MM.1S (cell line): Measurements from ENCODE around the gene MLLT1.

Source experiments
- EZH2 ChIP-seq: fragments of 300-600 bp; sonication (generic); optimal IDR thresholded peaks from 2 replicates; pipeline ENCODE3; 2017; ENCODE audit warnings: low read depth, mild to moderate bottlenecking, antibody characterized with exemption, low read length, mixed read lengths
- TF ChIP-seq, protein P1 (sequence below): fragments of 300-600 bp; sonication (generic); IDR thresholded peaks from 2 replicates; pipeline ENCODE4 v1.5.1; 2016; ENCODE audit warnings: antibody characterized with exemption, low read length, mixed read lengths

DNA sequence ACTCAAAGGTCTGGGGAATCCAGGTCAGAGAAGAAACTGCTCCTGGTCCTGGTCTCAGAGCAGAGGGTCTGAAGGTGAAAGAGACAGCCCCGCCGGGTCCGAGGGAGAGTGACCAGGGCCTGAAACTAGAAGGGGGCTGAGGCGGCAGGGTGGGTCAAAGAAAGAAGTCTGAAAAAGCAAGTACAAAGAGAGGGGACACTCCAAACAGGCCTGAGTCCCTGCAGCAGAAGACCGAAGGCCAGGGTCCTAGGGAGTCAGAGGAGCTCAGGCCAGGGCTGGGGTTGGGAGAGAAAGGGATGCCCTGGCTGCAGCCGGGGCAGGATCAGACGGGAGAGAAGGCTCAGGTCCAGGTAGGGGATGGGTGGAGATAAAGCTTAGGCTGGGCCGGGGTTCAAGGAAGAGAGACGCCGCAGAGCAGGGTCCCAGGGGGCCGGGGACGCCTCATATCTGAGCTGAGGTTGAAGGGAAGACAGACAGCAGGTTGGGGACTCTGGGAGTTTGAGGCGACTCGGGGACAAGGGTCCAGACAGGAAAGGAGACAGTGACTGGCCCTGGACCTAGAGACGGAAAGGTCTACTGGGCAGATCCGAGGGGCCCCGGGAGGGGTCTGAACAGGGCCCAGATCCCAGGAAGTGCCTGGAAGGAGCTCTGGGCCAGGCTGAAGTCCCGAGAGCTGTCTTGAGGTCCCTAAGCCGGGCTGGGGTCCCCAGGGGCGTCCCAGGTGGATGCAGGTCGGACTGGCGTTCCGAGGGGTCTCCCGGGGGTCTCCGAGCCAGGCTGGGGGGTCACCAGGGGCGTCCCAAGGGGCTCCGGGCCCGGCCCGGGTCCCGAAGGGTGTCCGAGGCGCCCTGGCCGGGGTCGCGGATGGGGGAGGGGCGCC, 795 bp downstream of the MLLT1 start:
- TF ChIP-seq EZH2, result no peak
- TF ChIP-seq, protein P1, sequence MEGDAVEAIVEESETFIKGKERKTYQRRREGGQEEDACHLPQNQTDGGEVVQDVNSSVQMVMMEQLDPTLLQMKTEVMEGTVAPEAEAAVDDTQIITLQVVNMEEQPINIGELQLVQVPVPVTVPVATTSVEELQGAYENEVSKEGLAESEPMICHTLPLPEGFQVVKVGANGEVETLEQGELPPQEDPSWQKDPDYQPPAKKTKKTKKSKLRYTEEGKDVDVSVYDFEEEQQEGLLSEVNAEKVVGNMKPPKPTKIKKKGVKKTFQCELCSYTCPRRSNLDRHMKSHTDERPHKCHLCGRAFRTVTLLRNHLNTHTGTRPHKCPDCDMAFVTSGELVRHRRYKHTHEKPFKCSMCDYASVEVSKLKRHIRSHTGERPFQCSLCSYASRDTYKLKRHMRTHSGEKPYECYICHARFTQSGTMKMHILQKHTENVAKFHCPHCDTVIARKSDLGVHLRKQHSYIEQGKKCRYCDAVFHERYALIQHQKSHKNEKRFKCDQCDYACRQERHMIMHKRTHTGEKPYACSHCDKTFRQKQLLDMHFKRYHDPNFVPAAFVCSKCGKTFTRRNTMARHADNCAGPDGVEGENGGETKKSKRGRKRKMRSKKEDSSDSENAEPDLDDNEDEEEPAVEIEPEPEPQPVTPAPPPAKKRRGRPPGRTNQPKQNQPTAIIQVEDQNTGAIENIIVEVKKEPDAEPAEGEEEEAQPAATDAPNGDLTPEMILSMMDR, result no peak
